ENCODE data around the gene CDCA7L.
A peak's percentile ranks its signal among the peaks of the same experiment; 100 is the strongest.

The CDCA7L gene, protein sequence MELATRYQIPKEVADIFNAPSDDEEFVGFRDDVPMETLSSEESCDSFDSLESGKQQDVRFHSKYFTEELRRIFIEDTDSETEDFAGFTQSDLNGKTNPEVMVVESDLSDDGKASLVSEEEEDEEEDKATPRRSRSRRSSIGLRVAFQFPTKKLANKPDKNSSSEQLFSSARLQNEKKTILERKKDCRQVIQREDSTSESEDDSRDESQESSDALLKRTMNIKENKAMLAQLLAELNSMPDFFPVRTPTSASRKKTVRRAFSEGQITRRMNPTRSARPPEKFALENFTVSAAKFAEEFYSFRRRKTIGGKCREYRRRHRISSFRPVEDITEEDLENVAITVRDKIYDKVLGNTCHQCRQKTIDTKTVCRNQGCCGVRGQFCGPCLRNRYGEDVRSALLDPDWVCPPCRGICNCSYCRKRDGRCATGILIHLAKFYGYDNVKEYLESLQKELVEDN

DNA sequence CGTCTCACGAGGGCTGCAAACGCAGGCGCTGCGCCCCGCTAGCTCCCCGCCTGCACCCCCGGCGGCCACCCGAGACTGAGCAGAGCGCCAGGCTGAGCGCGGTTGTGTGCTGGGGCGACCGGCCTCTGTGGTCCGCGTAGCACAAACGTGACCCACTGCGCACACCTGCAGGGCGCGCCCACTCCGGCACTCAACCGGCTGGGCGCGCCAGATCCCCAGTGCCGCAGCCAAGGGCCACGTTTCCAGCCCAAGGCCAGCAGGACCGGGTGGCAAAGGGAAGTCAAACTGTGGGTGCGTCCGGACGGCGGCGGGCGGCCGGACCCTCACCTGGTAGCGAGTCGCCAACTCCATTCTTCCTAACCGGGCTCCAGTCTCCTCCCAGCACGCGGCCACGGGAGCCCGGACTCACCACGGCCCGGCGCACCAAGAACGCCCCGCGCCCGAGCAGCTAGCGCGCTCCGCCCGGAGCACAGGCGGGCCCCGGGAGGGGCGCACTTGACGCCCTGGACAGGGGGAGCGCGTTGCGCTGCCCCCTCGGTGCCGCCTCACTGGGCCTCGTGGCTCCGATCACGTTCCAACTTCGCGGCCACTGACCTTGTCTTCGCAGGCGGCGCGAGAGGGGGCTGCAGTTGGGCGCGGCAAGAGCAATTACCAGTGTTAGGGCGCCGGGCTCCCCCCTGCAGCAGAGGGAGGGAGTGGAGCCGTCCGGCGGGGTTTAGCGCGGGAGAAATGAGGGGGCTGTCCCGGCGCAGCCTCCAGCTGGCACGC lies at the start of gene CDCA7L:
TSS of gene CDCA7L (minus strand) at position 446 of the 768 bp plus-strand sequence. CDS start at position 351, 95 bp downstream.
- peak in 53 of 56 donors; percentile 31 to 86 (median 68) for DNase-seq

DNA sequence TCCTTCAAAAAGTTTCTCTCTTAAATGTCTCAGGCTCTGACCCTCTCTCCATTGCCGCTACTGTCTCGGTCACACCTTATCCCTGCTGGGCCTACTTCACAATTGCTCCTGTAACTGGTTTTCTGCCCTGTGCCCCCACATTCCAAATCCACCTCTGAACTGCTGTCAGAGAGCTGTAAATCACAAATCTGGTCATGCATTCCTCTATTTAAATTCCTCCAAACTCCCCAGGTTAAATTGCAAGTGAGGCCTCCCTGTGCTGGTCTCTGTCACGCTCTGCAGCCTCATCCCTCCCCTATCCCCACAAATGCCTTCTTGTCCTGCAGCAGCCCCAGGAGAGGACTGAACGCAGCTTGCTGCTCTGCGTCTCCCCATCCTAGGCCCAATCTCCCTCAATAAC lies 40.4 kb upstream of the CDCA7L start:
- no peak for DNase-seq

DNA sequence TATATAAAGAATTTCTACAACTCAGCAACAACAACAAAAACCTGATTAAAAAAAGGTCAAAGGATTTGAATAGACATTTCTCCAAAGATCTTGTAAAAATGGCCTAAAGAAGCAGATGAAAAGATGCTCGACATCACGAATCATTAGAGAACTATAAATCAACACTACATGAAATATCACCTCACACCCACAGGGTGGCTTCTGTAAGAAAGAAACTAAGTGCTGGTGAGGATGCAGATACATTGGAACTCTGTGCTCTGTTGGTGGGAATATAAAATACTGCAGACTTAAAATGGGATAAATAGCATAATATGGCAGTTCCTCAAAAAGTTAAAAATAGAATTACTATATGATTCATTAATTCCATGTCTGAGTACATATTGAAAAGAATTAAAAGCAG lies 38.3 kb upstream of the CDCA7L start:
- DNase-seq: no peak

GRCh38 chr7:21983056-21983455 lies 37.4 kb upstream of the CDCA7L start:
- DNase-seq: no peak

DNA sequence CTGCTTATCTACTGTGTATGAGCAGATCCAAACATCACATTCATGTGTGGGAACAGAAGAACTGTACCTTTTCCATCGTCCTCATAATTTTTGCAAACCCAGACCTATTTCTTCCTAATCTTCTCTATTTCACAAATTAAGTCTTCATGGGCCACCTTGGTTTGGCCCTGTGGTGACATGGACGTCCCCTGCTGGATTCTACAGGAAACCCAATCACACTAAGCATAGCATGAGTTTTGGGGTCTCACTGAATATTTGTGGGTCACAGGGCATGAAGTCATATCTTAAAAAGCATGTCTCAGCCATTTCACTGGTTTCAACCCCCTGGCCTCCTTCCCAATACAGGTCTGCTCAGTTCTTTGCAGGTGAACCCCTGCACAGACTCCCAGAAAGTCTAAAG lies 35.8 kb upstream of the CDCA7L start:
- no peak for DNase-seq

GRCh38 chr7:21980926-21981500 lies 35.3 kb upstream of the CDCA7L start:
- no peak for DNase-seq

DNA sequence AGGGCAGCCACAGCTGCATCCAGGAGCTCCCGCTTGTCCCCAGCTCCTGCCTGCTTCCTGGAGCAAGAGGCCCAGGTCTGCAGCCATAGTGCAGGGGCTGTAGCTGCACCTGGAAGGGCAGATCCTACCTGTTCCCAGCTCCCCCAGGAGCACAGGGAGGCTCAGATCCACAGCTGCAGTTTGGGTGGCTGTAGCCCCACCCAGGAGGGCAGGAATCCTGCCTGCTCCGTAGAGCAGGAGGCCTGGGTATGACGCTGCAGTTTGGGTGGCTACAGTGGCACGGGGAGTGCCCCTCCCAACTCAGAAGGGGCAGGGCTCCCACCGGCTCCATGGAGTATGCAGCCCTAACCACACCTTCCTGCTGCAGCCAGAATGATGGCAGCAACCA lies 26.7 kb upstream of the CDCA7L start:
- DNase-seq: no peak

DNA sequence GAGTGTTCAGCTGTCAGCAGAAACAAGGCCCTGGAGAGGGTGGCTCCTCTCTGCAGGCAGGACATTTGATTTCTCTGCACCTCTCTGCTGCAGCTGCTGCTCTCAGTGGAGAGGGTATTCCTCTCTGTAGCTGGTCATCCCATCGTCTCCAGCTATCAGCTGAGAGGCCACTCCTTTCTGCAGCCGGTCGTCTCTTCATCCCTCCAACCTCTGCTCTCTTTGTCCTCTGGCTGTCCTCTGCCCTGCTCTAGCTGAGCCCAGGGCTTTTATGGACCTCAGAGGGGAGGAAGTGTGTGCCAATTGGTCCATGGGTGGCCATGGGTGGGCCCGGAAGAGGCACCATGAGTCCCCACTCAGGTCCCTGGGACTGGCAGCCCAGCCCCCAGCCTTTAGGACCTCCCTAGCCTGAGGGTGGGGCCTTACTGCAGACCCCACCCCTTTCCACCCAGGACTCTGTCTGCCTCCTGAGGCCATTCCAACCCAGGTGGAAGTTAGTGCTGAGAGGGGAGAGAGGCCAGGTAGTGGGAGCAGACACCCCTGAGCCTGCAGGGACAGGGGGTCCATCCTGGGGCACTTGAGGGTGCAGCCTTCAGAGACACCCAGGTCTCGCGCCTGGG lies 26.2 kb upstream of the CDCA7L start:
- no peak for DNase-seq

GRCh38 chr7:21969822-21970221 lies 24.1 kb upstream of the CDCA7L start:
- DNase-seq: no peak

DNA sequence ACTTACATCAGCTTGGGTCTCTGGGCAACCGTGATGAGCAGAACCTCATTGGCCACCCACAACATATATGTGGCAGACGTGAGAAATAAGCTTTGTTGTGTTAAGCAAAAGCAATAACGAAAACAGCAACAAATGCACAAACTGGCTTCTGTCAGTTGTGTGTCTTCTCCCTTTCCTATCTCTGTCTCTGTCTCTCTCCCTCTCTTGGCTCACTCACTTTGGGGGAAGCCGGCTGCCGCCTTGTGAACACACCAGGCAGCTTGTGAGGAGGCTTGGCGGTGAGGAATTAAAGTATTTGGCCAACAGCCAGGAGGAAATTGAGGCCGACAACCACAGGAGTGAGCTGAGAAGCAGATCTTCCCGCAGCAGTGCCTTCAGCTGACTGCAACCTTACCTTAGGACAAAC lies 21.9 kb upstream of the CDCA7L start:
- DNase-seq: no peak

GRCh38 chr7:21966271-21966670 lies 20.6 kb upstream of the CDCA7L start:
- DNase-seq: no peak

- no peak for DNase-seq
Observed at GRCh38 chr7:21965291-21965690, 19.6 kb upstream of the CDCA7L start.

- no peak for DNase-seq
Observed at GRCh38 chr7:21962677-21963076, 17.0 kb upstream of the CDCA7L start.

GRCh38 chr7:21960922-21961321 lies 15.2 kb upstream of the CDCA7L start:
- DNase-seq: no peak

DNA sequence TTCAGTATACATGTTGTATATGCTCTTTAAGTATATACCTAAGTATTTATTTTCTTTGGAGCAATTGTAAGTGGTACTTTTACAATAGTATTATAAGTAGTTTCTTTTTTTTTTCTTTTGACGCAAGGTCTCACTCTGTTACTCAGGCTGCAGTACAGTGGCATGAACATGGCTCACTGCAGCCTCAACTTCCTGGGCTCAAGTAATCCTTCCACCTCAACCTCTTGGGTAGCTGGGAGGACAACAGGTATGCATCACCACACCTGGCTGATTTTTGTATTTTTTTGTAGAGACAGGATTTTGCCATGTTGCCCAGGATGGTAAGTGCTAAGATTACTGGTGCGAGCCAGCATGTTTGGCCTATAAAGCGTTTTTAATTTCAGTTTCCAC lies 13.7 kb upstream of the CDCA7L start:
- no peak for DNase-seq

- DNase-seq: no peak
Observed at GRCh38 chr7:21953781-21954180, 8.1 kb upstream of the CDCA7L start.

DNA sequence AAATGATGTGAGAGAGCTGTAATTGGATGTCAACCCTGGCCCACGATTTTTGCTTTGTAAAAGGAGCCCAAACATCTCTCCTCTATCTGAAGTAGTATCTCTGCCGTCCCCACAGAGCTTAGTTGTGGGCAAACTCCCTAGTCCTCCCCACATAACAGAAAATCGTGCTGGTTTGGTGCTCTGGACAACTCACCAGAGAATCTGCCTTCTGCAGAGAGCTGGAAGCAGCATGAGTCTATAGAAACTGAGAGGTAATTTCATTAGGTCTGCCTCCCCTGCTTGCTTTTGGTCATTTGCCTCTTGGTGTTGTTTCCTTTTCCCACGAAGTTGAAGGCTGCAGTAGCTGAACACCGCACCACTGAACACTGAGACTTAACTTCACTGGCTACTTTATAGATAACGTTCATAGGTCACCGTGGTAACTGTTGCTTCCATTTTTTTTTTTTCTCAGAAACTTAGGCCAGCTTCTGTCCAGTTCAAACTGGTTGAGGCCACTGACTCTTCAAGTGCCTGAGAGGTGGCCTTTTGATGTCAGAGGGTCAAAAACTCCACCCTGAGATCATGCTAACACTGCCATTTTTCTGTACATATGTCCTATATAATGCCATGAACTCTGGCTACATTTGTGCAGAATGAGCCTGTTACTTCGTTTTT lies 3.3 kb upstream of the CDCA7L start:
- DNase-seq: no peak

- no peak for DNase-seq
Observed at GRCh38 chr7:21948364-21948763, 2.7 kb upstream of the CDCA7L start.

GRCh38 chr7:21947946-21948345 lies 2.2 kb upstream of the CDCA7L start:
- DNase-seq: no peak

DNA sequence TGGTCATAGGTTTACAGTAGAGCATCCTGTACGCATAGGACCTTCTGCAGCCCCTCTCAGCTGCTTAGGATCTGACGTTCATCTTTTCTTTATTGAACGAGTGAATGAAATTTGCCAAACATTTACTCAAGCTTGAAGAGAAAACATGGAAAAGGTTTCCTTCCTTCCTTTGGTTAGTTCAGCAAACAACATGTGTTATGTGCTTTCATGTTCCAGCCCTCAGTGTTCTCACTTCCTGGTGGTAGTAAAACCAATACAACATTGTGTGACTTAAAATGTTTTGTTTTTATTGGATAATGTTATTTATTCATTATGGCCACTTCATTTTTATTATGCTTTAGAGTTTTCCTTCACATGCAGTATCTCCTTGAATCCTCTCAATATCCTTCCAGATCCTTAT lies 1.4 kb upstream of the CDCA7L start:
- DNase-seq: no peak

- peak in 1 of 56 donors; percentile 50 for DNase-seq
Observed at GRCh38 chr7:21946222-21946709, 567 bp upstream of the CDCA7L start.
